CD14-positive monocyte (primary cell): Measurements from ENCODE around the gene PIKFYVE. TPM values are rescaled to one million over a fixed set of nuclear protein-coding genes. Genes with fewer than 3 reads are reported as not detected.

Experiments
- DNase-seq, 3 donors: peaks; one replicate each; pipeline ENCODE4 v3.0.0-alpha.2; 2011 to 2022
- H2AFZ ChIP-seq: 2 replicates; pipeline ENCODE4 v1.6.0; 2012; ENCODE audit warnings: mild to moderate bottlenecking, low read depth, low read length, inconsistent platforms; ENCODE audit not compliant: insufficient read depth, poor library complexity, severe bottlenecking
- H3K27ac ChIP-seq, 2 donors: 1 replicate in 1 of 2; 2 replicates in 1 of 2; pipeline ENCODE4 v1.5.1; 2012 to 2013; ENCODE audit warnings: low read length in 2 of 2, control low read depth in 1 of 2, inconsistent platforms in 1 of 2, low read depth in 1 of 2, mild to moderate bottlenecking in 1 of 2
- H3K27me3 ChIP-seq, 2 donors: one replicate each; pipeline versions ENCODE4 v1.6.0 to v1.6.1; 2011 to 2013; ENCODE audit warnings: low read length in 2 of 2; ENCODE audit not compliant: control insufficient read depth in 2 of 2, insufficient read depth in 2 of 2
- H3K36me3 ChIP-seq, 2 donors: replicated peaks in 1 of 2; 1 replicate in 1 of 2; 2 replicates in 1 of 2; pipeline versions ENCODE4 v1.5.1 to v1.6.1; 2012 to 2013; ENCODE audit warnings: low read length in 2 of 2, control low read depth in 1 of 2, inconsistent platforms in 1 of 2, mild to moderate bottlenecking in 1 of 2; ENCODE audit not compliant: insufficient read depth in 2 of 2, control insufficient read depth in 1 of 2
- H3K4me1 ChIP-seq, 2 donors: 1 replicate in 1 of 2; 2 replicates in 1 of 2; pipeline versions ENCODE4 v1.5.1 to v1.6.1; 2012 to 2013; ENCODE audit warnings: low read length in 2 of 2, control low read depth in 1 of 2, inconsistent platforms in 1 of 2, mild to moderate bottlenecking in 1 of 2, moderate library complexity in 1 of 2; ENCODE audit not compliant: insufficient read depth in 2 of 2, control insufficient read depth in 1 of 2
- H3K4me2 ChIP-seq: replicated peaks from 2 replicates; pipeline ENCODE3; 2012; ENCODE audit warnings: low read length, moderate library complexity, mild to moderate bottlenecking; ENCODE audit not compliant: poor library complexity, severe bottlenecking; ENCODE audit errors: extremely low read depth
- H3K4me3 ChIP-seq, 3 experiments: fragments of 200-600 bp in 1 of 3; sonication (generic) in 1 of 3; replicated peaks in 1 of 3; 1 replicate in 2 of 3; 2 replicates in 1 of 3; pipeline ENCODE4 v1.5.1; 2011 to 2013; ENCODE audit warnings: low read length in 3 of 3, mild to moderate bottlenecking in 3 of 3, control low read depth in 2 of 3, low read depth in 2 of 3, inconsistent platforms in 1 of 3, moderate library complexity in 1 of 3
- H3K79me2 ChIP-seq: 2 replicates; pipeline ENCODE4 v1.6.0; 2012; ENCODE audit warnings: mild to moderate bottlenecking, control low read depth, inconsistent platforms, low read length, moderate library complexity; ENCODE audit not compliant: insufficient read depth
- H3K9ac ChIP-seq: 2 replicates; pipeline ENCODE4 v1.6.0; 2017; ENCODE audit warnings: low read length, mild to moderate bottlenecking; ENCODE audit not compliant: insufficient read depth, poor library complexity, severe bottlenecking
- H3K9me3 ChIP-seq, 2 donors: replicated peaks in 1 of 2; 1 replicate in 1 of 2; 2 replicates in 1 of 2; pipeline versions ENCODE4 v1.5.1 to v1.6.1; 2012 to 2013; ENCODE audit warnings: low read length in 2 of 2, control low read depth in 1 of 2; ENCODE audit not compliant: control insufficient read depth in 1 of 2, insufficient read depth in 1 of 2
- H4K20me1 ChIP-seq: 2 replicates; pipeline ENCODE4 v1.6.0; 2012; ENCODE audit warnings: mild to moderate bottlenecking, low read length, control low read depth, moderate library complexity; ENCODE audit not compliant: insufficient read depth
- H3K27ac Mint-ChIP-seq, 7 donors: one replicate each; pipeline ENCODE4 v1.8.0; 2020; ENCODE audit warnings: mild to moderate bottlenecking in 7 of 7, mixed read lengths in 7 of 7, moderate library complexity in 6 of 7, inconsistent platforms in 2 of 7
- H3K27me3 Mint-ChIP-seq, 3 donors: one replicate each; pipeline ENCODE4 v1.8.0; 2021 to 2022; ENCODE audit warnings: low read depth in 3 of 3, mild to moderate bottlenecking in 3 of 3, mixed read lengths in 3 of 3, moderate library complexity in 3 of 3, inconsistent platforms in 1 of 3
- H3K36me3 Mint-ChIP-seq, 2 donors: one replicate each; pipeline ENCODE4 v1.8.0; 2020; ENCODE audit warnings: mixed read lengths in 2 of 2, inconsistent platforms in 1 of 2, mild to moderate bottlenecking in 1 of 2
- H3K4me1 Mint-ChIP-seq: one replicate; pipeline ENCODE4 v1.8.0; 2020; ENCODE audit warnings: mild to moderate bottlenecking, mixed read lengths
- H3K4me3 Mint-ChIP-seq, 2 donors: one replicate each; pipeline ENCODE4 v1.8.0; 2020; ENCODE audit warnings: mild to moderate bottlenecking in 2 of 2, mixed read lengths in 2 of 2, moderate library complexity in 1 of 2
- H3K9me3 Mint-ChIP-seq, 7 donors: one replicate each; pipeline ENCODE4 v1.8.0; 2020 to 2022; ENCODE audit warnings: mixed read lengths in 7 of 7, mild to moderate bottlenecking in 6 of 7, moderate library complexity in 6 of 7, inconsistent platforms in 2 of 7
- CTCF ChIP-seq: fragments of 200-600 bp; IDR thresholded peaks from one replicate; pipeline ENCODE4 v1.8.0; 2022; ENCODE audit warnings: antibody characterized with exemption, mild to moderate bottlenecking
- WGBS: methylation state at CpG from one replicate; pipeline ENCODE4 v1.1.5; 2013; ENCODE audit warnings: missing lambda C conversion rate; ENCODE audit not compliant: insufficient coverage; 5-methylcytosine and 5-hydroxymethylcytosine counted together
- intact Hi-C, 2 donors: fragments of 100-400 bp; cut with micrococcal nuclease; formaldehyde crosslinking; loops; one replicate each; pipeline versions ENCODE4 v1.15.0 to v1.15.1; 2023
- polyA plus RNA-seq, 3 donors: library from polyadenylated mRNA; depleted of rRNA in 1 of 3; unstranded in 2 of 3; stranded (reverse) in 1 of 3; fragments of 300-500 nt in 2 of 3; fragments of >200 nt in 1 of 3; fragmentation: Illumina TruSeq in 2 of 3; gene quantifications; 1 replicate in 2 of 3; 2 replicates in 1 of 3; pipeline ENCODE4 v1.2.3, GENCODE V29; 2012 to 2021

Gene PIKFYVE
- polyA plus RNA-seq, 3 donors: 3.5 to 17.6 (median 6.2) TPM

GRCh38 chr2:208227581-208228232, 38.3 kb upstream of the PIKFYVE start:
- no peak overlapping the region for H3K4me2 ChIP-seq
- H3K9me3 Mint-ChIP-seq: peaks cover 6 to 32% (median 13%) of the 10 kb centered on the region in 7 donors
- H3K9ac ChIP-seq: no peak overlapping the region
- no peak overlapping the region for H3K27ac ChIP-seq
- H3K27me3 Mint-ChIP-seq: peaks cover 0 to 8% (median 0%) of the 10 kb centered on the region in 3 donors
- H3K27me3 ChIP-seq: no peaks in the 10 kb centered on the region
- H3K9me3 ChIP-seq: peaks cover 7 to 12% of the 10 kb centered on the region in 2 donors
- H3K36me3 ChIP-seq: no peaks in the 10 kb centered on the region
- H3K4me3 Mint-ChIP-seq: no peak overlapping the region
- no peak overlapping the region for H2AFZ ChIP-seq
- no peaks in the 10 kb centered on the region for H4K20me1 ChIP-seq
- H3K27ac Mint-ChIP-seq: no peak overlapping the region
- no peaks in the 10 kb centered on the region for H3K79me2 ChIP-seq
- H3K4me3 ChIP-seq: no peak overlapping the region
- no peak for TF ChIP-seq CTCF
- H3K36me3 Mint-ChIP-seq: no peaks in the 10 kb centered on the region
- H3K4me1 ChIP-seq: no peaks in the 10 kb centered on the region
- H3K4me1 Mint-ChIP-seq: no peaks in the 10 kb centered on the region
- WGBS: 93% methylated on average over 33 of the region's 33 CpGs
- intact Hi-C loops: no loop called here
- no peak for DNase-seq

GRCh38 chr2:208228476-208228875, 37.6 kb upstream of the PIKFYVE start:
- H3K9me3 ChIP-seq: peaks cover 7 to 12% of the 10 kb centered on the region in 2 donors
- no peak overlapping the region for H3K9ac ChIP-seq
- no peaks in the 10 kb centered on the region for H3K4me1 ChIP-seq
- H3K36me3 ChIP-seq: no peaks in the 10 kb centered on the region
- Mint-ChIP-seq H3K9me3 (peaks cover 6 to 32% (median 13%) of the 10 kb centered on the region in 7 donors), H3K27me3 (peaks cover 0 to 8% (median 0%) of the 10 kb centered on the region in 3 donors), H3K27ac (no peak overlapping the region), H3K4me3 (no peak overlapping the region), H3K4me1 (no peaks in the 10 kb centered on the region), H3K36me3 (no peaks in the 10 kb centered on the region)
- no peak overlapping the region for H3K4me3 ChIP-seq
- no peak overlapping the region for H2AFZ ChIP-seq
- no peak for TF ChIP-seq CTCF
- H3K79me2 ChIP-seq: no peaks in the 10 kb centered on the region
- no peak for DNase-seq
- no peaks in the 10 kb centered on the region for H4K20me1 ChIP-seq
- WGBS: no CpG with 5 or more reads among the region's 1 CpG
- intact Hi-C loops: no loop called here
- no peak overlapping the region for H3K4me2 ChIP-seq
- no peak overlapping the region for H3K27ac ChIP-seq
- no peaks in the 10 kb centered on the region for H3K27me3 ChIP-seq
